Keratinocyte (primary cell): ENCODE data around the gene BLTP2. TPM values are rescaled to one million over a fixed set of nuclear protein-coding genes. Genes with fewer than 3 reads are reported as not detected.

Source experiments
- DNase-seq: peaks from one replicate; pipeline ENCODE4 v3.0.0-alpha.2; 2011; ENCODE audit warnings: low read depth, missing footprints, low spot score
- FAIRE-seq: peaks from 2 replicates; lab custom pipeline; 2011; peaks lifted over from hg19 to GRCh38; lab: Jason Lieb, UNC
- H2AFZ ChIP-seq: 2 replicates; pipeline ENCODE4 v1.6.0; 2012; ENCODE audit warnings: low read length, control low read depth, inconsistent platforms; ENCODE audit not compliant: control insufficient read depth
- H3K27ac ChIP-seq: 2 replicates; pipeline ENCODE4 v1.5.1; 2011; ENCODE audit warnings: low read length; ENCODE audit not compliant: control insufficient read depth, insufficient read depth
- H3K27me3 ChIP-seq: 3 replicates; pipeline ENCODE4 v1.6.0; 2011; ENCODE audit warnings: low read length; ENCODE audit not compliant: control insufficient read depth, insufficient read depth; ENCODE audit errors: extremely low read depth
- H3K36me3 ChIP-seq, 2 experiments: 2 replicates in 1 of 2; 3 replicates in 1 of 2; pipeline ENCODE4 v1.5.1; 2011; ENCODE audit warnings: low read length in 2 of 2, mild to moderate bottlenecking in 1 of 2; ENCODE audit not compliant: control insufficient read depth in 2 of 2, insufficient read depth in 2 of 2; ENCODE audit errors: extremely low read depth in 1 of 2
- H3K4me1 ChIP-seq: 3 replicates; pipeline ENCODE4 v1.5.1; 2011; ENCODE audit warnings: low read length; ENCODE audit not compliant: control insufficient read depth, insufficient read depth; ENCODE audit errors: extremely low read depth
- H3K4me2 ChIP-seq: 3 replicates; pipeline ENCODE4 v1.6.0; 2011; ENCODE audit warnings: low read depth, low read length; ENCODE audit not compliant: control insufficient read depth, insufficient read depth; ENCODE audit errors: extremely low read depth
- H3K4me3 ChIP-seq, 3 experiments: fragments of 200-600 bp in 1 of 3; sonication (generic) in 1 of 3; 2 replicates in 2 of 3; 3 replicates in 1 of 3; pipeline ENCODE4 v1.5.1; 2011 to 2016; ENCODE audit warnings: low read length in 3 of 3, mild to moderate bottlenecking in 3 of 3, control low read depth in 2 of 3, inconsistent platforms in 1 of 3, low read depth in 1 of 3, mixed read lengths in 1 of 3, mixed run types in 1 of 3, moderate library complexity in 1 of 3; ENCODE audit not compliant: control insufficient read depth in 2 of 3, insufficient read depth in 2 of 3; ENCODE audit errors: extremely low read depth in 1 of 3
- H3K79me2 ChIP-seq: 2 replicates; pipeline ENCODE4 v1.6.0; 2012; ENCODE audit warnings: low read length; ENCODE audit not compliant: control insufficient read depth, insufficient read depth
- H3K9ac ChIP-seq: 3 replicates; pipeline ENCODE4 v1.6.0; 2011; ENCODE audit warnings: low read length; ENCODE audit not compliant: control insufficient read depth, insufficient read depth; ENCODE audit errors: extremely low read depth
- H3K9me1 ChIP-seq: 3 replicates; pipeline ENCODE4 v1.6.0; 2011; ENCODE audit warnings: low read length; ENCODE audit not compliant: control insufficient read depth, insufficient read depth; ENCODE audit errors: extremely low read depth
- H3K9me3 ChIP-seq: 2 replicates; pipeline ENCODE4 v1.5.1; 2012; ENCODE audit warnings: low read depth, low read length; ENCODE audit not compliant: control insufficient read depth
- H4K20me1 ChIP-seq: 3 replicates; pipeline ENCODE4 v1.6.0; 2011; ENCODE audit warnings: low read length; ENCODE audit not compliant: control insufficient read depth, insufficient read depth; ENCODE audit errors: extremely low read depth
- EZH2 ChIP-seq: IDR thresholded peaks from one replicate; pipeline ENCODE4 v1.6.1; 2012; ENCODE audit warnings: inconsistent platforms, mild to moderate bottlenecking, low read length, moderate library complexity
- dilution Hi-C: fragments of 300-500 bp; cut with MboI; formaldehyde crosslinking; loops from one replicate; pipeline ENCODE4 v1.7.0; 2020; ENCODE audit warnings: low sequenced_read_pairs; ENCODE audit not compliant: extremely low pct_ligation_motif_present
- polyA minus RNA-seq, 3 experiments: library from RNA; depleted of rRNA, polyadenylated mRNA; stranded (reverse); fragments of >200 nt; gene quantifications; 1 replicate in 1 of 3; 2 replicates in 1 of 3; 3 replicates in 1 of 3; pipeline ENCODE4 v1.2.3, GENCODE V29; 2011
- polyA plus RNA-seq, 5 experiments: library from polyadenylated mRNA; depleted of rRNA in 3 of 5; stranded (reverse) in 3 of 5; stranded (forward) in 1 of 5; unstranded in 1 of 5; fragments of >200 nt; gene quantifications; 1 replicate in 1 of 5; 2 replicates in 3 of 5; 3 replicates in 1 of 5; pipeline versions ENCODE4 v1.2.1 to v1.2.3, GENCODE V29; 2011 to 2012; ENCODE audit warnings: missing spikeins in 2 of 5, low read depth in 1 of 5, low replicate concordance in 1 of 5
- TF ChIP-seq, protein P1 (sequence below), 3 experiments: IDR thresholded peaks in 1 of 3; conservative IDR thresholded peaks in 1 of 3; optimal IDR thresholded peaks in 1 of 3; 2 replicates in 2 of 3; 3 replicates in 1 of 3; pipeline versions ENCODE3 to v1.5.1; 2011; ENCODE audit warnings: low read length in 3 of 3, mild to moderate bottlenecking in 3 of 3, moderate library complexity in 2 of 3, control low read depth in 1 of 3, inconsistent platforms in 1 of 3; ENCODE audit not compliant: insufficient read depth in 2 of 3; ENCODE audit errors: extremely low read depth in 1 of 3

Gene BLTP2
- polyA plus RNA-seq (98.2 to 133 TPM (median 106 TPM) in 3 replicates), polyA minus RNA-seq (519 to 760 TPM (median 534 TPM) in 3 replicates)
- polyA plus RNA-seq (2011; ENCODE audit: low read depth): 72.5 TPM
- 66.8 and 96.7 TPM in 2 replicates for polyA plus RNA-seq (2011; cell fraction: cytosol; rRNA removed)
- 193 and 219 TPM in 2 replicates for polyA plus RNA-seq (2011; cell fraction: nucleus; rRNA removed)
- polyA plus RNA-seq (2012; ENCODE audit: low replicate concordance): 39.2 and 81.7 TPM in 2 replicates
- 106 TPM for polyA minus RNA-seq (2011; cell fraction: cytosol; rRNA and poly(A)+ RNA removed)
- polyA minus RNA-seq (2011; cell fraction: nucleus; rRNA and poly(A)+ RNA removed): 298 and 354 TPM in 2 replicates

DNA sequence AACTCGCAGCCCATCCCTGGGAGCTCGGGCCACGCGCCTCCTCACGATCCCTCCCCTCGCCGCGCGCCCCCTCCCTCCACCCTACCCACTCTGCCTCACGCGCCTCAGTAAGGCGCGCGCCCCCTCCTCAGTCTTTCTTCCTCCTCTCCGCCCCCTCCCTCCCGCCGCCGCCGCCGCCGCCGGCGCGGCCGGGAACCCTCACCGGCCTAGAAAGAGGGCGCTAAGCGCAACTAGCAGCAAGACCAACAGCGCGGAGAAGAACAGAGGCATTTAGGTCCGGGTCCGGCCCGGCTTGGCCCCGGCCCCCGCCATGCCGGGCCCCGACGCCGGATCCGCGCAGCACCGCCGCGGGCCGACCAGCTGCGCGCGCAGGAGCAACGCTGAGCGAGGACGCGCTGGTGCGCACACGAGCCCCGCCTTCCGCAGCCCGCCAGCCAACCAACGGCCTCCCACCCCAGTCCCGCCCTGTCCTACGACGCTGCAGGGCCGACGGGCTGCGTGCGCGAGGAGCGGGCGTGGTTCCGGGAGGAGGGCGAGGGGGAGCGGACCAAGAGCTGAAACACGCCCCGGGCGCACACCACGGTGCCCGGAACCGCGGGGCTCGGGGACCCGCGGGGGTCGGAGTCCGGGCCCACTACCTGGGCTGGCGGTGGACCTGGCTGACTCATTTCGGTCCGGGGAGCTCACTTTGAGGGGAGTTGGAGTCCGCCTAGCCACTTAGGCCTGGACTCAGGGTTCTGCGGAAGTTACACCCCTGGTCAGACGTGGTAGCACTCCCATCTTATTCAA lies at the start of gene BLTP2:
Gene BLTP2 (minus strand): TSS at position 372 of the 789 bp plus-strand sequence. CDS start 102 bp downstream, at position 270.
- Histone ChIP-seq H3K9me3 (no peaks in the 10 kb centered on the region), H3K27me3 (no peaks in the 10 kb centered on the region), H3K79me2 (peaks cover 19% of the 10 kb centered on the region), H3K9me1 (no peaks in the 10 kb centered on the region), H4K20me1 (no peaks in the 10 kb centered on the region), H3K36me3 (peaks cover 28 to 31% of the 10 kb centered on the region in 2 experiments), H3K4me1 (peaks cover 20% of the 10 kb centered on the region), H3K4me3 (peak within 1 kb of the TSS; percentile 65 to 84 (median 69)), H2AFZ (peak within 1 kb of the TSS; percentile 85), H3K9ac (peak within 1 kb of the TSS; percentile 90), H3K27ac (peak within 1 kb of the TSS; percentile 89), H3K4me2 (peak within 1 kb of the TSS; percentile 92)
- dilution Hi-C loops: no loop called here
- TF ChIP-seq, protein P1, sequence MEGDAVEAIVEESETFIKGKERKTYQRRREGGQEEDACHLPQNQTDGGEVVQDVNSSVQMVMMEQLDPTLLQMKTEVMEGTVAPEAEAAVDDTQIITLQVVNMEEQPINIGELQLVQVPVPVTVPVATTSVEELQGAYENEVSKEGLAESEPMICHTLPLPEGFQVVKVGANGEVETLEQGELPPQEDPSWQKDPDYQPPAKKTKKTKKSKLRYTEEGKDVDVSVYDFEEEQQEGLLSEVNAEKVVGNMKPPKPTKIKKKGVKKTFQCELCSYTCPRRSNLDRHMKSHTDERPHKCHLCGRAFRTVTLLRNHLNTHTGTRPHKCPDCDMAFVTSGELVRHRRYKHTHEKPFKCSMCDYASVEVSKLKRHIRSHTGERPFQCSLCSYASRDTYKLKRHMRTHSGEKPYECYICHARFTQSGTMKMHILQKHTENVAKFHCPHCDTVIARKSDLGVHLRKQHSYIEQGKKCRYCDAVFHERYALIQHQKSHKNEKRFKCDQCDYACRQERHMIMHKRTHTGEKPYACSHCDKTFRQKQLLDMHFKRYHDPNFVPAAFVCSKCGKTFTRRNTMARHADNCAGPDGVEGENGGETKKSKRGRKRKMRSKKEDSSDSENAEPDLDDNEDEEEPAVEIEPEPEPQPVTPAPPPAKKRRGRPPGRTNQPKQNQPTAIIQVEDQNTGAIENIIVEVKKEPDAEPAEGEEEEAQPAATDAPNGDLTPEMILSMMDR (optimal IDR thresholded peaks at IDR 0.05 in 1 of 3, IDR thresholded peaks at IDR 0.05 in 1 of 3, conservative IDR thresholded peaks at IDR 0.05 in 1 of 3; ENCODE audit: extremely low read depth in 1 of 3, insufficient read depth in 2 of 3, low read length in 3 of 3): peak in 1 of 3 experiments; percentile 4
- TF ChIP-seq EZH2: no peak
- FAIRE-seq (peak; percentile 67), DNase-seq (peak; percentile 57)

- Histone ChIP-seq H3K9me3 (no peaks in the 10 kb centered on the region), H3K9me1 (no peaks in the 10 kb centered on the region), H4K20me1 (no peaks in the 10 kb centered on the region), H3K27me3 (no peaks in the 10 kb centered on the region), H3K9ac (no peak overlapping the region), H3K4me1 (no peaks in the 10 kb centered on the region), H3K79me2 (no peaks in the 10 kb centered on the region), H3K27ac (no peak overlapping the region), H3K4me2 (no peak overlapping the region), H3K4me3 (no peak overlapping the region), H2AFZ (no peak overlapping the region), H3K36me3 (peaks cover 45 to 55% of the 10 kb centered on the region in 2 experiments)
- FAIRE-seq (no peak), DNase-seq (no peak)
- dilution Hi-C loops: no loop called here
- TF ChIP-seq, protein P1 (optimal IDR thresholded peaks at IDR 0.05 in 1 of 3, IDR thresholded peaks at IDR 0.05 in 1 of 3, conservative IDR thresholded peaks at IDR 0.05 in 1 of 3; ENCODE audit: extremely low read depth in 1 of 3, insufficient read depth in 2 of 3, low read length in 3 of 3): no peak
- TF ChIP-seq EZH2: no peak
Observed at GRCh38 chr17:28693869-28694268, 48.9 kb upstream of the BLTP2 start.
